Lower leg skin (tissue), 3 donors: Measurements from ENCODE around the gene TNFAIP8L2.
"Not testable (repeated sequence)": the region's sequence is repeated elsewhere in the genome, so short reads cannot be mapped to it uniquely, and the experiment has no call there.

Experiments used
- POLR2A ChIP-seq, 2 donors: fragments of 450-650 bp; IDR thresholded peaks; one replicate each; pipeline ENCODE4 v1.6.1; 2016 to 2017; ENCODE audit warnings: antibody characterized with exemption in 2 of 2, mild to moderate bottlenecking in 1 of 2, moderate library complexity in 1 of 2
- TF ChIP-seq, protein P1 (sequence below), 3 donors: fragments of 450-650 bp; IDR thresholded peaks; one replicate each; pipeline ENCODE4 v1.5.1; 2016; ENCODE audit warnings: antibody characterized with exemption in 3 of 3, mild to moderate bottlenecking in 3 of 3, moderate library complexity in 2 of 3

DNA sequence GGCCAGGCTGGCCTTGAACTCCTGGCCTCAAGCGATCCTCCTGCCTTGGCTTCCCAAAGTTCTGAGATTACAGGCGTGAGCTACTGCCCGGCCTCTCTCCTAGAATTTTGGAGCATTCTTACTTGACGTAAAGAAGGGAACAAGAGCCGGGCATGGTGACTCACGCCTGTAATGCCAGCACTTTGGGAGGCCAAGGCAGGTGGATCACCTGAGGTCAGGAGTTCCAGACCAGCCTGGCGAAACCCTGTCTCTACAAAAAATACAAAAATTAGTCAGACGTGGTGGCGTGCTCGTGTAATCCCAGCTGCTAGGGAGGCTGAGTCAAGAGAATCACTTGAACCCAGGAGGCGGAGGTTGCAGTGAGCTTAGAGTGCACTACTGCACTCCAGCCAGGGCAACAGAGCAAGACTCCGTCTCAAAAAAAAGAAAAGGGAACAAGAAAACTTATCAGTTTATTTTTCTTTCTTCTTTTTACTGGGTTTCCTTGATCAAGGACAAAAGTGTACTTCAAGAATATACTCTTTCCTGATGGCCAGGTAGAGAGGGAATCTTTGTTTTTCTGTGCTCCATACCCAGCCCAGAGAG, 49.0 kb downstream of the TNFAIP8L2 start:
- TF ChIP-seq, protein P1, sequence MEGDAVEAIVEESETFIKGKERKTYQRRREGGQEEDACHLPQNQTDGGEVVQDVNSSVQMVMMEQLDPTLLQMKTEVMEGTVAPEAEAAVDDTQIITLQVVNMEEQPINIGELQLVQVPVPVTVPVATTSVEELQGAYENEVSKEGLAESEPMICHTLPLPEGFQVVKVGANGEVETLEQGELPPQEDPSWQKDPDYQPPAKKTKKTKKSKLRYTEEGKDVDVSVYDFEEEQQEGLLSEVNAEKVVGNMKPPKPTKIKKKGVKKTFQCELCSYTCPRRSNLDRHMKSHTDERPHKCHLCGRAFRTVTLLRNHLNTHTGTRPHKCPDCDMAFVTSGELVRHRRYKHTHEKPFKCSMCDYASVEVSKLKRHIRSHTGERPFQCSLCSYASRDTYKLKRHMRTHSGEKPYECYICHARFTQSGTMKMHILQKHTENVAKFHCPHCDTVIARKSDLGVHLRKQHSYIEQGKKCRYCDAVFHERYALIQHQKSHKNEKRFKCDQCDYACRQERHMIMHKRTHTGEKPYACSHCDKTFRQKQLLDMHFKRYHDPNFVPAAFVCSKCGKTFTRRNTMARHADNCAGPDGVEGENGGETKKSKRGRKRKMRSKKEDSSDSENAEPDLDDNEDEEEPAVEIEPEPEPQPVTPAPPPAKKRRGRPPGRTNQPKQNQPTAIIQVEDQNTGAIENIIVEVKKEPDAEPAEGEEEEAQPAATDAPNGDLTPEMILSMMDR (IDR thresholded peaks at IDR 0.05) = not testable (repeated sequence)
- TF ChIP-seq POLR2A (IDR thresholded peaks at IDR 0.05) = not testable (repeated sequence)
